H1 (cell line): ENCODE measurements around the gene TNS1. TPM values are rescaled to one million over a fixed set of nuclear protein-coding genes. Genes with fewer than 3 reads are reported as not detected.
"Not testable (repeated sequence)": the region's sequence is repeated elsewhere in the genome, so short reads cannot be mapped to it uniquely, and the experiment has no call there.

Source experiments
- CTCF ChIA-PET: fragments of 300-600 bp; sonication (Branson Sonifier 250); formaldehyde crosslinking; loops from one replicate; lab custom pipeline; 2021; ENCODE audit not compliant: partially characterized antibody; lab: Charles Lee
- POLR2A ChIA-PET: fragments of 300-600 bp; sonication (Branson Sonifier 250); formaldehyde crosslinking; loops from one replicate; lab custom pipeline; 2021; ENCODE audit warnings: inconsistent platforms; ENCODE audit not compliant: partially characterized antibody; lab: Charles Lee
- DNase-seq, 2 experiments: peaks; one replicate each; pipeline versions ENCODE4 v3.0.0 to v3.0.0-alpha.2; 2010 to 2022; ENCODE audit warnings: low spot score in 2 of 2, low read depth in 1 of 2, mixed read lengths in 1 of 2
- FAIRE-seq: peaks from 2 replicates; lab custom pipeline; 2011; peaks lifted over from hg19 to GRCh38; lab: Jason Lieb, UNC
- H2AFZ ChIP-seq: 2 replicates; pipeline ENCODE4 v1.8.1; 2012; ENCODE audit warnings: low read length, inconsistent platforms
- H2AK5ac ChIP-seq: 2 replicates; pipeline ENCODE4 v1.6.1; 2013; ENCODE audit warnings: low read depth, low read length
- H2BK120ac ChIP-seq: replicated peaks from 2 replicates; pipeline ENCODE3; 2013; ENCODE audit warnings: low read depth, low read length, inconsistent platforms
- H2BK12ac ChIP-seq: 2 replicates; pipeline ENCODE4 v1.6.1; 2013; ENCODE audit warnings: low read depth, low read length
- H2BK15ac ChIP-seq: 2 replicates; pipeline ENCODE4 v1.6.1; 2013; ENCODE audit warnings: low read length
- H2BK20ac ChIP-seq: 2 replicates; pipeline ENCODE4 v1.6.1; 2013; ENCODE audit warnings: low read length
- H2BK5ac ChIP-seq: 2 replicates; pipeline ENCODE4 v1.6.1; 2013; ENCODE audit warnings: low read depth, low read length
- H3K14ac ChIP-seq: 2 replicates; pipeline ENCODE4 v1.6.1; 2013; ENCODE audit warnings: inconsistent platforms; ENCODE audit not compliant: insufficient read length
- H3K18ac ChIP-seq: 2 replicates; pipeline ENCODE4 v1.6.1; 2013; ENCODE audit warnings: low read length; ENCODE audit errors: extremely low read depth
- H3K23ac ChIP-seq: 2 replicates; pipeline ENCODE4 v1.6.1; 2013; ENCODE audit warnings: inconsistent platforms; ENCODE audit not compliant: insufficient read length
- H3K23me2 ChIP-seq: 2 replicates; pipeline ENCODE4 v1.6.1; 2013; ENCODE audit warnings: low read depth, low read length
- H3K27ac ChIP-seq: 2 replicates; pipeline ENCODE4 v1.6.1; 2011; ENCODE audit warnings: low read depth, low read length, inconsistent platforms
- H3K27me3 ChIP-seq, 4 experiments: replicated peaks in 1 of 4; 1 replicate in 1 of 4; 2 replicates in 3 of 4; pipeline versions ENCODE4 v1.6.1 to v1.8.1; 2011 to 2013; ENCODE audit warnings: low read length in 3 of 4, mild to moderate bottlenecking in 3 of 4, inconsistent platforms in 2 of 4, mixed read lengths in 2 of 4, moderate library complexity in 1 of 4; ENCODE audit not compliant: control insufficient read depth in 3 of 4, insufficient read depth in 3 of 4; ENCODE audit errors: extremely low read depth in 1 of 4
- H3K36me3 ChIP-seq, 4 experiments: 2 replicates each; pipeline versions ENCODE4 v1.6.1 to v1.8.1; 2011 to 2013; ENCODE audit warnings: mild to moderate bottlenecking in 4 of 4, low read length in 3 of 4, moderate library complexity in 2 of 4, control low read depth in 1 of 4, inconsistent platforms in 1 of 4; ENCODE audit not compliant: insufficient read depth in 4 of 4, control insufficient read depth in 2 of 4
- H3K4ac ChIP-seq: replicated peaks from 2 replicates; pipeline ENCODE3; 2013; ENCODE audit warnings: low read length, low read depth, mixed read lengths, inconsistent platforms; ENCODE audit not compliant: insufficient read length
- H3K4me1 ChIP-seq, 4 experiments: replicated peaks in 1 of 4; 1 replicate in 1 of 4; 2 replicates in 3 of 4; pipeline versions ENCODE4 v1.6.1 to v1.8.1; 2011 to 2013; ENCODE audit warnings: low read length in 3 of 4, inconsistent platforms in 2 of 4, mixed read lengths in 1 of 4; ENCODE audit not compliant: insufficient read depth in 4 of 4, control insufficient read depth in 3 of 4
- H3K4me2 ChIP-seq, 2 experiments: 2 replicates each; pipeline versions ENCODE4 v1.6.1 to v1.8.1; 2011 to 2013; ENCODE audit warnings: low read depth in 2 of 2, low read length in 2 of 2, control low read depth in 1 of 2, inconsistent platforms in 1 of 2, mild to moderate bottlenecking in 1 of 2; ENCODE audit not compliant: insufficient read depth in 1 of 2
- H3K4me3 ChIP-seq, 4 experiments: fragments of 200-600, 300-600 bp in 1 of 4; sonication (generic), shearing (Covaris generic), sonication (Bioruptor Twin) in 1 of 4; 2 replicates each; pipeline versions ENCODE4 v1.5.1 to v1.8.1; 2011 to 2016; ENCODE audit warnings: low read length in 4 of 4, low read depth in 3 of 4, control low read depth in 2 of 4, inconsistent platforms in 2 of 4, mild to moderate bottlenecking in 2 of 4, mixed read lengths in 1 of 4, moderate library complexity in 1 of 4; ENCODE audit not compliant: insufficient read depth in 2 of 4; ENCODE audit errors: extremely low read depth in 1 of 4
- H3K56ac ChIP-seq: replicated peaks from 2 replicates; pipeline ENCODE3; 2013; ENCODE audit warnings: low read depth, mild to moderate bottlenecking, mixed read lengths, low read length, inconsistent platforms; ENCODE audit not compliant: insufficient read length
- H3K79me1 ChIP-seq: 2 replicates; pipeline ENCODE4 v1.6.1; 2013; ENCODE audit warnings: low read depth, low read length, control low read depth
- H3K79me2 ChIP-seq, 2 experiments: 2 replicates each; pipeline versions ENCODE4 v1.6.1 to v1.8.1; 2012 to 2013; ENCODE audit warnings: low read length in 2 of 2, mild to moderate bottlenecking in 2 of 2, inconsistent platforms in 1 of 2; ENCODE audit not compliant: insufficient read depth in 2 of 2, control insufficient read depth in 1 of 2
- H3K9ac ChIP-seq, 4 experiments: replicated peaks in 1 of 4; 1 replicate in 1 of 4; 2 replicates in 3 of 4; pipeline versions ENCODE4 v1.6.1 to v1.8.1; 2011 to 2013; ENCODE audit warnings: low read depth in 3 of 4, low read length in 3 of 4, control low read depth in 2 of 4, mild to moderate bottlenecking in 2 of 4, moderate library complexity in 2 of 4, inconsistent platforms in 1 of 4; ENCODE audit errors: extremely low read depth in 1 of 4
- H3K9me3 ChIP-seq, 2 experiments: 2 replicates each; pipeline versions ENCODE4 v1.6.1 to v1.8.1; 2012 to 2013; ENCODE audit warnings: mild to moderate bottlenecking in 2 of 2, moderate library complexity in 2 of 2, control low read depth in 1 of 2, inconsistent platforms in 1 of 2, low read depth in 1 of 2, low read length in 1 of 2, mixed read lengths in 1 of 2; ENCODE audit not compliant: insufficient read depth in 2 of 2
- H4K20me1 ChIP-seq, 2 experiments: replicated peaks in 1 of 2; 2 replicates each; pipeline versions ENCODE3 to v1.8.1; 2011 to 2013; ENCODE audit warnings: inconsistent platforms in 2 of 2, low read length in 2 of 2, mild to moderate bottlenecking in 1 of 2; ENCODE audit not compliant: insufficient read depth in 2 of 2, control insufficient read depth in 1 of 2
- H4K5ac ChIP-seq: 2 replicates; pipeline ENCODE4 v1.6.1; 2013; ENCODE audit warnings: low read length, low read depth, mixed read lengths, inconsistent platforms; ENCODE audit not compliant: insufficient read length
- H4K8ac ChIP-seq: 2 replicates; pipeline ENCODE4 v1.8.0; 2013; ENCODE audit warnings: mild to moderate bottlenecking, moderate library complexity, low read length, inconsistent platforms; ENCODE audit not compliant: insufficient read depth; ENCODE audit errors: extremely low read depth
- H4K91ac ChIP-seq: replicated peaks from 2 replicates; pipeline ENCODE3; 2013; ENCODE audit warnings: low read length, mixed read lengths, inconsistent platforms; ENCODE audit not compliant: insufficient read length
- WGBS, 2 experiments: shearing (Covaris generic) in 1 of 2; methylation state at CpG; one replicate each; pipeline versions ENCODE4 v1.1.6 to v1.1.7; 2013 to 2015; ENCODE audit warnings: low lambda C conversion rate in 2 of 2, mixed read lengths in 2 of 2, inconsistent platforms in 1 of 2, low coverage in 1 of 2, missing lambda C conversion rate in 1 of 2; ENCODE audit not compliant: insufficient replicate concordance in 2 of 2, insufficient coverage in 1 of 2, insufficient read length in 1 of 2; ENCODE audit errors: extremely low coverage in 1 of 2, missing lambda C conversion rate in 1 of 2; 5-methylcytosine and 5-hydroxymethylcytosine counted together
- polyA plus RNA-seq, 7 experiments: library from polyadenylated mRNA; depleted of rRNA in 3 of 7; stranded (reverse) in 5 of 7; unstranded in 2 of 7; fragments of >200 nt in 5 of 7; fragments of 200-250 nt in 2 of 7; gene quantifications; 1 replicate in 5 of 7; 2 replicates in 1 of 7; 4 replicates in 1 of 7; pipeline versions ENCODE4 v1.2.1 to v1.2.3, GENCODE V29; 2011 to 2013; ENCODE audit warnings: missing spikeins in 2 of 7, mixed read lengths in 2 of 7
- total RNA-seq: library from RNA; stranded (reverse); fragmentation: NEBNext Ultra II Directional; extraction: Animal tissue kit (Norgen Biotek cat#: 25700); gene quantifications from 2 replicates; pipeline ENCODE4 v1.2.1, GENCODE V29; 2021

TNS1 gene
- total and polyA plus RNA-seq, 2 of the 8 experiments (the other 6 are each of a cell fraction or from before 2014, with no cell fraction given) = 1.5 to 5.1 TPM

DNA sequence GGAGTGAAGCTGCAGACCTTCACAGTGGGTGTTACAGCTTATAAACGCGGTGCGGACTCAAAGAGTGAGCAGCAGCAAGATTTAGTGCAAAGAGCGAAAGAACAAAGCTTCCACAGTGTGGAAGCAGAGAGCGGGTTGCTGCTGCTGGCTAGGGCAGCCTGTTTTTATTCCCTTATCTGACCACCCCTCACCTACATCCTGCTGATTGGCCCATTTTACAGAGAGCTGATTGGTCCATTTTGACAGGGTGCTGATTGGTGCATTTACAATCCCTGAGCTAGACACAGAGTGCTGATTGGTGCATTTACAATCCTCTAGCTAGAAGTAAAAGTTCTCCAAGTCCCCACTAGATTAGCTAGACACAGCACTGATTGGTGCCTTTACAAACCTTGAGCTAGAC, 216.2 kb downstream of the TNS1 start:
- not testable (repeated sequence) for H3K27ac ChIP-seq, H3K23ac ChIP-seq, H4K20me1 ChIP-seq, FAIRE-seq, H2BK12ac ChIP-seq, H3K79me1 ChIP-seq, H3K4me1 ChIP-seq, H3K23me2 ChIP-seq, H2BK120ac ChIP-seq, H3K14ac ChIP-seq, H2AFZ ChIP-seq, H3K4ac ChIP-seq, H4K8ac ChIP-seq, DNase-seq, H3K18ac ChIP-seq, H3K27me3 ChIP-seq, H4K5ac ChIP-seq, H3K4me3 ChIP-seq, H3K56ac ChIP-seq, H2AK5ac ChIP-seq, H3K9ac ChIP-seq, H3K4me2 ChIP-seq, H2BK5ac ChIP-seq, H2BK20ac ChIP-seq, H3K79me2 ChIP-seq, H4K91ac ChIP-seq, H2BK15ac ChIP-seq, H3K36me3 ChIP-seq
- 92% methylated on average over 5 of the region's 5 CpGs; no CpG with 5 or more reads in 1 of the 2 experiments for WGBS, 2 experiments
- CTCF ChIA-PET = interaction anchor here (0.6 to 30.4 kb wide), 60 partner anchors 9 to 558 kb away, joined by 3 to 759 read pairs (median 9); partner anchors contain the start of genes CXCR1, RUFY4 and TNS1
- H3K9me3 ChIP-seq = peaks cover 4 to 12% of the 10 kb centered on the region in 2 experiments; a peak in 3 of 4 replicates
- POLR2A ChIA-PET = interaction anchor here (0.6 to 1.1 kb wide), 2 partner anchors 22 to 245 kb away, joined by 3 read pairs; no protein-coding TSS in a partner anchor
